Activated CD4-positive, alpha-beta T cell treated with anti-CD3 and anti-CD28 coated beads, Interleukin-2, amount 50 U/mL, for 24 hours (primary cell): ENCODE measurements around the gene BSG.
A peak's percentile ranks its signal among the peaks of the same experiment; 100 is the strongest.
"Not testable (repeated sequence)": the region's sequence is repeated elsewhere in the genome, so short reads cannot be mapped to it uniquely, and the experiment has no call there.

Experiments
- DNase-seq, 2 donors: peaks; one replicate each; pipeline ENCODE4 v3.0.0-alpha.2; 2020; ENCODE audit warnings: low read depth in 1 of 2, low spot score in 1 of 2

The BSG gene

GRCh38 chr19:588093-588740, 15.8 kb downstream of the BSG start:
- peak in 1 of 2 donors; percentile 59 for DNase-seq

GRCh38 chr19:588741-589692, 16.6 kb downstream of the BSG start:
- no peak for DNase-seq

- no peak for DNase-seq
These were observed 17.4 kb downstream of the BSG start, which contains the start of gene HCN2 for GRCh38 chr19:589693-590395. Gene HCN2, plus strand, starts transcription at chr19:589881. Its CDS starts 65 bp downstream, at chr19:589946.

- DNase-seq = no peak
These were observed 18.0 kb downstream of the BSG start for GRCh38 chr19:590396-590745.

- DNase-seq = no peak
These were observed 18.3 kb downstream of the BSG start for GRCh38 chr19:590750-591098.

- DNase-seq = no peak
These were observed 18.9 kb downstream of the BSG start for GRCh38 chr19:591099-591958.

GRCh38 chr19:592101-592500, 19.7 kb downstream of the BSG start:
- DNase-seq = no peak

- no peak for DNase-seq
These were observed 20.7 kb downstream of the BSG start for GRCh38 chr19:593055-593454.

GRCh38 chr19:593505-593904, 21.1 kb downstream of the BSG start:
- no peak for DNase-seq

- DNase-seq = no peak
These were observed 22.0 kb downstream of the BSG start for GRCh38 chr19:594265-594870.

GRCh38 chr19:595326-596262, 23.2 kb downstream of the BSG start:
- no peak for DNase-seq

GRCh38 chr19:596263-596655, 23.9 kb downstream of the BSG start:
- DNase-seq = no peak

- DNase-seq = no peak
These were observed 25.3 kb downstream of the BSG start for GRCh38 chr19:597406-598315.

- no peak for DNase-seq
These were observed 28.9 kb downstream of the BSG start for GRCh38 chr19:601310-601709.

- no peak for DNase-seq
These were observed 29.4 kb downstream of the BSG start for GRCh38 chr19:601790-602189.

GRCh38 chr19:602391-603301, 30.2 kb downstream of the BSG start:
- DNase-seq = no peak

GRCh38 chr19:603302-603639, 30.9 kb downstream of the BSG start:
- not testable (repeated sequence) for DNase-seq
